Measurements from ENCODE around the gene GPER1.

GPER1 gene

DNA sequence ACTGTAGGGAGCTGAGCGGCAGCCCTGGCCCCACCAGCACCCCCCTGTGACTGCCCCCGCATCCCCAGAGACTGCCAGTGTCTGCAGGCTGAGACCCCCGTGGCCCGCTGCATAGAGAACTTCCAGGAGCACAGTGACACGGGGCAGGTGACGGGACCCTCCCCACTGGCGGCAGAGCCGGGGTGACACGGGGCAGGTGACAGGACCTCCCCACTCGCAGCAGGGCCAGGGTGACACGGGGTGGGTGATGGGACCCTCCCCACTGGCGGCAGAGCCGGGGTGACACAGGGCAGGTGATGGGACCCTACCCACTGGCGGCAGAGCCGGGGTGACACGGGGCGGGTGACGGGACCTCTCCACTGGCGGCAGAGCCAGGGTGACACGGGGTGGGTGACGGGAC, 2.3 kb downstream of the GPER1 start:
- TF ChIP-seq, protein P1, sequence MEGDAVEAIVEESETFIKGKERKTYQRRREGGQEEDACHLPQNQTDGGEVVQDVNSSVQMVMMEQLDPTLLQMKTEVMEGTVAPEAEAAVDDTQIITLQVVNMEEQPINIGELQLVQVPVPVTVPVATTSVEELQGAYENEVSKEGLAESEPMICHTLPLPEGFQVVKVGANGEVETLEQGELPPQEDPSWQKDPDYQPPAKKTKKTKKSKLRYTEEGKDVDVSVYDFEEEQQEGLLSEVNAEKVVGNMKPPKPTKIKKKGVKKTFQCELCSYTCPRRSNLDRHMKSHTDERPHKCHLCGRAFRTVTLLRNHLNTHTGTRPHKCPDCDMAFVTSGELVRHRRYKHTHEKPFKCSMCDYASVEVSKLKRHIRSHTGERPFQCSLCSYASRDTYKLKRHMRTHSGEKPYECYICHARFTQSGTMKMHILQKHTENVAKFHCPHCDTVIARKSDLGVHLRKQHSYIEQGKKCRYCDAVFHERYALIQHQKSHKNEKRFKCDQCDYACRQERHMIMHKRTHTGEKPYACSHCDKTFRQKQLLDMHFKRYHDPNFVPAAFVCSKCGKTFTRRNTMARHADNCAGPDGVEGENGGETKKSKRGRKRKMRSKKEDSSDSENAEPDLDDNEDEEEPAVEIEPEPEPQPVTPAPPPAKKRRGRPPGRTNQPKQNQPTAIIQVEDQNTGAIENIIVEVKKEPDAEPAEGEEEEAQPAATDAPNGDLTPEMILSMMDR (IDR thresholded peaks at IDR 0.05; ENCODE audit: low read depth, low read length, missing control alignments): no peak
- no peak overlapping the region for H3K4me3 ChIP-seq (ENCODE audit: low read depth, low read length)
- in situ Hi-C loops (cut with HindIII; ENCODE audit: low sequenced_read_pairs): no loop called here
- DNase-seq (ENCODE audit: low read depth): no peak

DNA sequence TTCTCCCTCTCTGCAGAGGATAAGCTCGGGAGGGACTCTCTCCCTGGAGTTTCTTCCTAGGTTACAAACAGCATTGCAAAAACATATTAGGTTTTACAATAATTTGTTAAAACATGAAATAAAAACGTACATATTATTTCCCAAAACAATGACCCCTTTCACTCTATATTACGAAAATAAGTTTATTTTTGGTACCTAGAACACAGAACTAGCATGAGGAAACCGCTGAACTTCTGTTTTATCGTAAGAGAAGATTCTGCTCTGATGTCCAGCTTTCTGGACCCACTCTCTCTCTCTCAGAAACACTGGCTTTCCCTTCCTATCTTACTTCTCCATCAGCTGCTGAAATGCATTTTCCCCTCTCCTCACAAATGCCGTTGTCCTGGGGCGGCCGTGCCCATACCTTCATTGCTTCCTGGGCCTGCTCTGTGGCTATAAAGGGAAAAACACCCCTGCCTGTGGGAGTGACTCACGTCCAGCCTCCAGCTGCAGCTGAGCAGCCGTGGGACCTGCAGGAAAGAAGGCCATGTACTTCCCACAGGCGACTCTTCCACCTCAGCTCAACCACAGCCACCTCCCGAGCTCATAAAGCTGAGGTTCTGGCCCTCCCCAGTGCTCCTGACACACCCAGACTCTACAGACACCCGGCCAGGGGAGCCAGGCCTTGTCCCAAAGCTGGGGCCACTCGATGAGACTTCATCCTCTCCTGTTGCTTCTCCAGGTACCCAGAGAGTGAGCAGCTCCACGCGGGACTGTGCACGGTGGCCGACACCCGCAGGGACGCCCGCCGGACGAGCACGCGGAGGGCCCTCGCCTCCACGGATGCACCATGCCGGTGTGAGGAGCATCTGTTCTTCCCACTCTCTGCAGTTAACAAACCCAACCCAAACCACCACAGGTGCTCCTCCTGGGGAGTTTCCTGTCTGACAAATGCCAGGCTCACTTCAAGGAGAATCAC, 3.1 kb downstream of the GPER1 start:
- in situ Hi-C loops (cut with HindIII; ENCODE audit: low sequenced_read_pairs): no loop called here
- no peak overlapping the region for H3K4me3 ChIP-seq (ENCODE audit: low read depth, low read length)
- no peak for DNase-seq (ENCODE audit: low read depth)
- TF ChIP-seq, protein P1 (IDR thresholded peaks at IDR 0.05; ENCODE audit: low read depth, low read length, missing control alignments): no peak

- in situ Hi-C loops (cut with HindIII; ENCODE audit: low sequenced_read_pairs): no loop called here
- TF ChIP-seq, protein P1 (IDR thresholded peaks at IDR 0.05; ENCODE audit: low read depth, low read length, missing control alignments): no peak
- no peak for DNase-seq (ENCODE audit: low read depth)
- H3K4me3 ChIP-seq (ENCODE audit: low read depth, low read length): no peak overlapping the region
Measured at GRCh38 chr7:1091644-1092027, 3.7 kb downstream of the GPER1 start.

GRCh38 chr7:1092161-1092632, 4.3 kb downstream of the GPER1 start:
- in situ Hi-C loops (cut with HindIII; ENCODE audit: low sequenced_read_pairs): no loop called here
- DNase-seq (ENCODE audit: low read depth): no peak
- TF ChIP-seq, protein P1 (IDR thresholded peaks at IDR 0.05; ENCODE audit: low read depth, low read length, missing control alignments): no peak
- H3K4me3 ChIP-seq (ENCODE audit: low read depth, low read length): no peak overlapping the region

GRCh38 chr7:1092806-1093501, 5.0 kb downstream of the GPER1 start:
- TF ChIP-seq, protein P1 (IDR thresholded peaks at IDR 0.05; ENCODE audit: low read depth, low read length, missing control alignments): no peak
- DNase-seq (ENCODE audit: low read depth): no peak
- no peak overlapping the region for H3K4me3 ChIP-seq (ENCODE audit: low read depth, low read length)
- in situ Hi-C loops (cut with HindIII; ENCODE audit: low sequenced_read_pairs): no loop called here

DNA sequence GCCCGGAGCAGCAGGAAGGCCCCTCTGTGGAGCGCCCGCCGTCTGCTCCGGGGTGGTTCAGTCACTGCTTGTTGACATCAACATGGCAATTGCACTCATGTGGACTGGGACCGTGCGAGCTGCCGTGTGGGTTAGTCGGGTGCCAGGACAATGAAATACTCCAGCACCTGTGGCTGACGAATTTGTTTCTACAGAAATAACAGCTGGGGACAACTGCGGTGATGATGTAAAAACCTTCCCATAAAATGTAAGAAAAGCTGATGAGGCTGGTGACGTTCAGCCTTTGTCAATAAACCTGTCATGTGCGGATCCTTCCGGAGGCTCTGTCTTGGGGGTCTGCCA, 5.6 kb downstream of the GPER1 start:
- in situ Hi-C loops (cut with HindIII; ENCODE audit: low sequenced_read_pairs): no loop called here
- no peak for DNase-seq (ENCODE audit: low read depth)
- TF ChIP-seq, protein P1 (IDR thresholded peaks at IDR 0.05; ENCODE audit: low read depth, low read length, missing control alignments): no peak
- H3K4me3 ChIP-seq (ENCODE audit: low read depth, low read length): no peak overlapping the region

Measured in astrocyte of the cerebellum (primary cell).